Lower leg skin (tissue), 4 donors: ENCODE measurements around the gene RNLS. TPM values are rescaled to one million over a fixed set of nuclear protein-coding genes. Genes with fewer than 3 reads are reported as not detected.

Experiments
- DNase-seq, 2 donors: peaks; one replicate each; pipeline ENCODE4 v3.0.0-alpha.2; 2019; ENCODE audit warnings: low spot score in 2 of 2
- H3K4me3 ChIP-seq: fragments of 200-600 bp; sonication (generic); 2 replicates; pipeline ENCODE4 v1.5.1; 2017; ENCODE audit warnings: mild to moderate bottlenecking, low read depth; ENCODE audit not compliant: poor library complexity, severe bottlenecking
- POLR2A ChIP-seq, 2 donors: fragments of 450-650 bp; IDR thresholded peaks; one replicate each; pipeline ENCODE4 v1.6.1; 2016 to 2017; ENCODE audit warnings: antibody characterized with exemption in 2 of 2, mild to moderate bottlenecking in 1 of 2, moderate library complexity in 1 of 2
- WGBS, 2 donors: methylation state at CpG; one replicate each; pipeline ENCODE4 v1.1.5; 2018; 5-methylcytosine and 5-hydroxymethylcytosine counted together
- intact Hi-C: fragments of 100-400 bp; cut with DNase I; formaldehyde crosslinking; loops from one replicate; pipeline ENCODE4 v1.15.0; 2023; ENCODE audit warnings: low total_unique reads
- total RNA-seq, 4 donors: library from RNA; depleted of rRNA; stranded (reverse); fragments of >200 nt; gene quantifications; one replicate each; pipeline ENCODE4 v1.1.0, GENCODE V29; 2016
- TF ChIP-seq, protein P1 (sequence below), 3 donors: fragments of 450-650 bp; IDR thresholded peaks; one replicate each; pipeline ENCODE4 v1.5.1; 2016; ENCODE audit warnings: antibody characterized with exemption in 3 of 3, mild to moderate bottlenecking in 3 of 3, moderate library complexity in 2 of 3

Gene RNLS
- total RNA-seq, 4 donors from 2014 or later: 6.8 to 18.3 (median 10.9) TPM

DNA sequence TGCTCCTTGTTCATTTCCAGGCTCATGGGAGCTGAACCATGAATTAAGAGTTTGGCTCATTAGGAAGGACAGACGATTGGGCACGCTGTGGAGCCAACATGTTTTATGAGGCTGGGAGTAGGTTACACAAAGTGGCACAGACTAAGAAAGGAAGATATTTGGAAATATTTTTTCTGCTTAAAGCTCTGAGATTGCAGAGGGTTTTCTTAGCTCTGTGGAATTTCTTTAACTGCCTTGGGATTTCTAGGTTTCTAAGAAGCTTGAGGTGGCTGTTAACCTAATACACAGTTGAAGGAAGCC, 344.6 kb downstream of the RNLS start:
- WGBS, 2 donors: 29 to 33% methylated on average over 2 of the region's 2 CpGs
- intact Hi-C loops: no loop called here
- no peak for DNase-seq
- no peak overlapping the region for H3K4me3 ChIP-seq
- TF ChIP-seq, protein P1, sequence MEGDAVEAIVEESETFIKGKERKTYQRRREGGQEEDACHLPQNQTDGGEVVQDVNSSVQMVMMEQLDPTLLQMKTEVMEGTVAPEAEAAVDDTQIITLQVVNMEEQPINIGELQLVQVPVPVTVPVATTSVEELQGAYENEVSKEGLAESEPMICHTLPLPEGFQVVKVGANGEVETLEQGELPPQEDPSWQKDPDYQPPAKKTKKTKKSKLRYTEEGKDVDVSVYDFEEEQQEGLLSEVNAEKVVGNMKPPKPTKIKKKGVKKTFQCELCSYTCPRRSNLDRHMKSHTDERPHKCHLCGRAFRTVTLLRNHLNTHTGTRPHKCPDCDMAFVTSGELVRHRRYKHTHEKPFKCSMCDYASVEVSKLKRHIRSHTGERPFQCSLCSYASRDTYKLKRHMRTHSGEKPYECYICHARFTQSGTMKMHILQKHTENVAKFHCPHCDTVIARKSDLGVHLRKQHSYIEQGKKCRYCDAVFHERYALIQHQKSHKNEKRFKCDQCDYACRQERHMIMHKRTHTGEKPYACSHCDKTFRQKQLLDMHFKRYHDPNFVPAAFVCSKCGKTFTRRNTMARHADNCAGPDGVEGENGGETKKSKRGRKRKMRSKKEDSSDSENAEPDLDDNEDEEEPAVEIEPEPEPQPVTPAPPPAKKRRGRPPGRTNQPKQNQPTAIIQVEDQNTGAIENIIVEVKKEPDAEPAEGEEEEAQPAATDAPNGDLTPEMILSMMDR (IDR thresholded peaks at IDR 0.05): no peak
- no peak for TF ChIP-seq POLR2A (IDR thresholded peaks at IDR 0.05)

DNA sequence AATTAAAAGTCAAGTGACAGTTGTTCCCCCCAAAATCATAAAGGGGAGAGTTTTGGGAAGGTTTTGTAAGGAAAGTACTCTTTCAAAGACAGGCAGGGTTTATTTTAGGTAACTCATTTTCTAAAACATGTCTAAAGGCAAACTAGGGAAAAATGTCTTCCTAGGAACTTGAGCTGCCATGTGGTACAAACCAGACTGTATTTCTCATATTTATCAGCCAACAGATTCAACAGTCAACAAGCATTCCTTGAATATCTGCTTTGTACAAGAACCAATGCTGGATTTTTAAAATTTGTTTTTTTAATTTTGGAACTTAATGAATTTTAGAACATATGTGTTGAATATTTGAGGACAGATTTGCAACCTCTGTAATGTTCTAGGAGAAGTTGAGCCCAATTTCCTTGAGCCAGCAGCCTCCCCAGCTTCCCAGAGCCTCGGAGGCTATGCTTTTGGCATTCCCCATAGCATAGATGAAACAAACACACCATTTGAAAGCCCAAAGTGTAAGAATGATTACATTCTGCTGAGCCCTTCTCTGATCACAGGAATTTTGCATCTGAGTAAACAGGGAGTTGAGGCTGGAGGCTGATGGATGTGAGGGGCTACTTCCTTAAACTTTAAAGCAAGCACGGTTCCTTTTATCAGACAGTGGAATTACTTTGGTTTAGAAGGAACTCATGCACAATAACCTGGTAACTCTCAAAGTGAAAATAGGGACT, 345.1 kb downstream of the RNLS start:
- WGBS, 2 donors: 31 to 42% methylated on average over 2 of the region's 2 CpGs
- no peak overlapping the region for H3K4me3 ChIP-seq
- intact Hi-C loops: no loop called here
- TF ChIP-seq, protein P1 (IDR thresholded peaks at IDR 0.05): no peak
- TF ChIP-seq POLR2A (IDR thresholded peaks at IDR 0.05): no peak
- no peak for DNase-seq

DNA sequence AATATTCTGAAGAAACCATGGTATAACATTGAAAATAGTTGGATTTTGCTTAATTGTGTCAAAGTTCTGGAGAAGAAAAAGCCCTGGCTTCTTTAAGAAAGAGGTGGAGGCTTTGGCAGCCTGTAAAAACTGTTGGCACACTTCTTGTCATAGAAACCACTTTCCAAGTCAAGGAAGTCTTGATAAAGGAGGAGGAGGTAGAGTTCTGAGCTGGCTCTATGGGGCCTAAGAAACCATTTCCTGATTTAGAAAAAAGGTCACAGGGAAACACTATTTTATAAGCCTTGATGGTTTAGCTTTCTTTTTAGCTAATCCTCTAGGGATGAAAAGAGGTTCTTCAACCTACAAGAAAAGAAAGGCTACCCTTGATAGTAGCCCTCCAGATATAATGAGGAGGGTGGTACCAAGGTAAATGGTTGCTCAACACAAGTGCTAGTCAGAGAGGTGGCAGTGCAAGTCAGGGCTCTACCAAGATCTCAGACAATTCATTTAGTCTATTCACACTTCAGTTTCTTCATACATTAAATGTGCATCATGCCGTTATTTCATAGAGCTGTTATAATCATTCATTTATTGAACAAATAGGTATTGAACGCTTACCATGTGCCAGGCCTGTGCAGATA, 346.9 kb downstream of the RNLS start:
- intact Hi-C loops: no loop called here
- no peak for DNase-seq
- H3K4me3 ChIP-seq: no peak overlapping the region
- 88 to 95% methylated on average over 2 of the region's 2 CpGs for WGBS, 2 donors
- TF ChIP-seq POLR2A (IDR thresholded peaks at IDR 0.05): no peak
- TF ChIP-seq, protein P1 (IDR thresholded peaks at IDR 0.05): no peak

DNA sequence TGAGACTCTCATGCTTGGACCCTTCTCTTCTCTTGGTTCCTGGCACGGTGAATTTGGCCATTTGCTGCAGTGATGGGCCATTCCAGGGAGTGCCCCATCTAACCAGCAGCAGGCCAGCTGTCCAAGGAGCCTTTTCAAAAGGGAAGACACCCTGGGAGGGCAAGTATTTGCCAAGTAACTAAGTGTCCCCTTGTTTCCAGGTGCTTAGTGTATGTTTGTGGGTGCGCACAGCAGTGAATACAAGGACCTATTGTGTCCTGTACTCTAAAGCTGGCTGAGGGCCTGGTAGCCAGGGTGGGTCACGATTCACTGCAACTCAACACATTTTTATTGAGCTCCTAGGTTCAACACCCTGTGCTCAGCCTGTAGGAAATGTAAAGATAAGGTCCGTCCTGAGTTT, 348.8 kb downstream of the RNLS start:
- TF ChIP-seq POLR2A (IDR thresholded peaks at IDR 0.05): no peak
- TF ChIP-seq, protein P1 (IDR thresholded peaks at IDR 0.05): no peak
- no peak overlapping the region for H3K4me3 ChIP-seq
- no peak for DNase-seq
- intact Hi-C loops: no loop called here
- 68 to 70% methylated on average over 4 of the region's 4 CpGs for WGBS, 2 donors

DNA sequence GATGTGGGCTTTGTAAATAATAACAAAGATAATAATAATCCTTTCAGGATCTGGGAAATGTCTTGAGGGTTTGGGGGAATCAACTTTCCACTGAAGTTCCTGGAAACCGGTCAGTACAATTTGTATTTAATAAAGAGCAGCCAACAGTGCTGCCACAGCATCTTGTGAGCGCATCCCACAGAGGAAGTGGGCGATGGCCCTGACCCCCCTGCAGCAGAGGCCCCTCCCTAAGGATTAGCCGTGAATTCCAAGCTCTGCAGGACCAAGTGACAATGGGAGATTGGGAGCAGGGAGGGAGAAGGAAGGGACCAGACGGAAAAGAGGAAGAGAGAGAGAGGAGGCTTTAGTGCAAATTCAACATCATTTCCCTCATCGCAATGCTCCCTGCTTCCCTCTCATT, 349.2 kb downstream of the RNLS start:
- H3K4me3 ChIP-seq: no peak overlapping the region
- no peak for DNase-seq
- TF ChIP-seq, protein P1 (IDR thresholded peaks at IDR 0.05): no peak
- no peak for TF ChIP-seq POLR2A (IDR thresholded peaks at IDR 0.05)
- intact Hi-C loops: no loop called here
- 53 to 60% methylated on average over 6 of the region's 6 CpGs for WGBS, 2 donors
